Mesothelial cell of epicardium (in vitro differentiated cells): ENCODE measurements around the gene ZNF519. TPM values are rescaled to one million over a fixed set of nuclear protein-coding genes. Genes with fewer than 3 reads are reported as not detected.
"Not testable (repeated sequence)": the region's sequence is repeated elsewhere in the genome, so short reads cannot be mapped to it uniquely, and the experiment has no call there.

ENCODE experiments used
- DNase-seq, 2 experiments: peaks; one replicate each; pipeline ENCODE4 v3.0.0; 2021; ENCODE audit warnings: low spot score in 2 of 2; ENCODE audit not compliant: unreplicated experiment in 2 of 2
- H3K27ac Mint-ChIP-seq: 2 replicates; pipeline ENCODE4 v1.8.0; 2021; ENCODE audit warnings: mixed read lengths
- H3K27me3 Mint-ChIP-seq: 2 replicates; pipeline ENCODE4 v1.8.0; 2021; ENCODE audit warnings: low read depth, mixed read lengths
- H3K36me3 Mint-ChIP-seq: 2 replicates; pipeline ENCODE4 v1.8.0; 2021; ENCODE audit warnings: mixed read lengths
- H3K4me1 Mint-ChIP-seq: 2 replicates; pipeline ENCODE4 v1.8.0; 2021; ENCODE audit warnings: mixed read lengths
- H3K4me3 Mint-ChIP-seq: 2 replicates; pipeline ENCODE4 v1.8.0; 2021; ENCODE audit warnings: mild to moderate bottlenecking, moderate library complexity, mixed read lengths
- H3K9me3 Mint-ChIP-seq: 2 replicates; pipeline ENCODE4 v1.8.0; 2021; ENCODE audit warnings: mixed read lengths
- total RNA-seq: library from RNA; stranded (reverse); gene quantifications from 3 replicates; pipeline ENCODE4 v1.2.1, GENCODE V29; 2021
- TF ChIP-seq, protein P1 (sequence below): fragments of 200-600 bp; sonication (generic); IDR thresholded peaks from one replicate; pipeline ENCODE4 v1.5.0; 2021; ENCODE audit warnings: antibody characterized with exemption; ENCODE audit not compliant: unreplicated experiment

The ZNF519 gene
- total RNA-seq, 1 donor from 2014 or later: 24.0 TPM

DNA sequence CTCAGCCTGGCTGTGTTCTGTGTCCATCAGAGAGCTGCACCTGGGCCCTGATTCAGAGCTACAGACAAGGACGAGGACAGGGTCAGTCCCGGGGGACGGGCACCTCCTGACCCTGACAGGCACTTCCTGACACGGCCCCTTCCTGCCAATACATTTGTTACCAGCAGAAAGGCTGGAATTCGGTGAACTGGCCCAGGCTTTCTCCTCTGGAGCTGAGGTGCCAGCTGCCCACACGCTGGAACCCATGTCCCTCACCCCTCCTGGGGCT, 12.3 kb upstream of the ZNF519 start:
- TF ChIP-seq, protein P1, sequence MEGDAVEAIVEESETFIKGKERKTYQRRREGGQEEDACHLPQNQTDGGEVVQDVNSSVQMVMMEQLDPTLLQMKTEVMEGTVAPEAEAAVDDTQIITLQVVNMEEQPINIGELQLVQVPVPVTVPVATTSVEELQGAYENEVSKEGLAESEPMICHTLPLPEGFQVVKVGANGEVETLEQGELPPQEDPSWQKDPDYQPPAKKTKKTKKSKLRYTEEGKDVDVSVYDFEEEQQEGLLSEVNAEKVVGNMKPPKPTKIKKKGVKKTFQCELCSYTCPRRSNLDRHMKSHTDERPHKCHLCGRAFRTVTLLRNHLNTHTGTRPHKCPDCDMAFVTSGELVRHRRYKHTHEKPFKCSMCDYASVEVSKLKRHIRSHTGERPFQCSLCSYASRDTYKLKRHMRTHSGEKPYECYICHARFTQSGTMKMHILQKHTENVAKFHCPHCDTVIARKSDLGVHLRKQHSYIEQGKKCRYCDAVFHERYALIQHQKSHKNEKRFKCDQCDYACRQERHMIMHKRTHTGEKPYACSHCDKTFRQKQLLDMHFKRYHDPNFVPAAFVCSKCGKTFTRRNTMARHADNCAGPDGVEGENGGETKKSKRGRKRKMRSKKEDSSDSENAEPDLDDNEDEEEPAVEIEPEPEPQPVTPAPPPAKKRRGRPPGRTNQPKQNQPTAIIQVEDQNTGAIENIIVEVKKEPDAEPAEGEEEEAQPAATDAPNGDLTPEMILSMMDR: no peak
- Mint-ChIP-seq H3K9me3 (peaks cover 12% of the 10 kb centered on the region), H3K4me1 (no peaks in the 10 kb centered on the region), H3K27me3 (no peaks in the 10 kb centered on the region), H3K36me3 (no peaks in the 10 kb centered on the region), H3K4me3 (no peak overlapping the region), H3K27ac (no peak overlapping the region)
- DNase-seq: no peak

DNA sequence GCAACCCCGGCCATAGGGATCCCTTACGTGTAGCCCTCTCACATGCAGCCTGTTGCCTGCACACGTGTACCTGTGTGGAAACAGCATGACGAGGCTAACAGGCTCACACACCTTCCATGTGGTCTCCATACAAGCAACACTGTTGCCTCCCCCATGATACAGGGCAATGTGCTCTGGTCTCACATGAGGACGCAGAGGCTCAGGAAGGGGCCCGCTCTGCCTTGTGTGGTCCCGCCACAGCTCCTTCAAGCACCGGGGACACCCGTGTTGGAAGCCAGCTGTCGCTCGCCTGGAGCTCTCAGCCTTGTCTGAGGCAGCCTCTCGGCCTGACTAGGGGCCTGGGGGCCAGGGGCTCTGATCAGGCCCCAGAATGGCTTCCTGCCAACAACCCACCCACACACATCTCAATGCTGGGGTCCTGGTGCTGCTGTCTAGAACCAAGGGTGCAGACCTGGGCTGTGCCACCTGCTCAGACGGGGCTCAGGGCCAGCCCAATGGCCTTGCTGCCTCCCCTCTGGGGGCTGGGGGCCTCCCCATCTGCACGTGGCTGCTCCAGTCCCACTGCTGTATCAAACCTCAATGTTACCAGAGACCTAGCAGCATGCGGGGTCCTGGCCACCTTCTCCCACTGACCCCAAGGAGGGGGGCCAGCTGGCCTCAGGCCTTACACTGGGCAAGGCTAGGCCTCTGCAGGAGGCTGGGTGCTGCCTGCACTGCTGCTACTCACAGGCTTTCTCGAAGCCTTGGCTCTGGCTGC, 11.8 kb upstream of the ZNF519 start:
- H3K36me3 Mint-ChIP-seq, H3K4me3 Mint-ChIP-seq, H3K27me3 Mint-ChIP-seq, H3K9me3 Mint-ChIP-seq, H3K27ac Mint-ChIP-seq, H3K4me1 Mint-ChIP-seq, DNase-seq: not testable (repeated sequence)

DNA sequence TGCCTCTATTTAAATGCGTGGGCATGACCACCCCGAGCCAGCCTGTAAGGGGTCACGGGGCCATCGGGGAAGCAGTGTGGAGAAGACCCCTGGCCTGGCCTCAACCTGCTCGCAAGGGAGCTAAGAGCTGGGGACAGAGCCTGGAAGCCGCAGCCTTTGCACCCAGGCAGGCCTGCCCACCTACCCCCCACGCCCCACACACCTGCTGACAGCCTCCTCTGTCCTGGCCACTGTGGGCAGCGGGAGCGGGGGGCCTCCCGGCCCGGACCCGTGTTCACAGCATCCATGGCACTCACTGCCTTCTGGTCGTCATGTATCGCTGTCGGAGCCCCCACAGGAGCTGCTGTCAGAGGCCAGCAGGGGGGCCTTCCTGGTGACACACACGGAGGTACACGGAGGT, 11.2 kb upstream of the ZNF519 start:
- not testable (repeated sequence) for DNase-seq, H3K36me3 Mint-ChIP-seq, H3K4me1 Mint-ChIP-seq, H3K9me3 Mint-ChIP-seq, H3K27ac Mint-ChIP-seq, H3K4me3 Mint-ChIP-seq, H3K27me3 Mint-ChIP-seq

DNA sequence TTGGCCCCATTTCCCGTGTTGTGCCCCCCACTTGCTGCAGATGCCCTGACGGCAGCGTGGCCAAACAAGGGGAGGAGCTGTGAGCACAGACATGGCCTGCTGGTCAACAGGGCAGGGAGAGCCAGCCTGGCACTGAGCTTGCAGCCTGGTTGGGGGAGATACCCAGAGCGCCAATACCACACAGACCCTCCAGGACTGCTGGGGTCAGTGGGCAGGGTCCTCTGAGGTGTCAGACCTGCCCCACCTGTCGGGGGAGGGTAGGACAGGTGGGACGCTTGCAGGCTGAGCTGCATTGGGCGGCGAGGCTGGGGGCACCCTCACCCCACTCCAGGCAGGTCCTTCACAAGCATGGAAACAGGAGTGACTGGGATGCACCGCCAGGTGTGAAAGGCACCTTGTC, 9.9 kb upstream of the ZNF519 start:
- not testable (repeated sequence) for H3K4me1 Mint-ChIP-seq, H3K36me3 Mint-ChIP-seq, H3K27me3 Mint-ChIP-seq, H3K4me3 Mint-ChIP-seq, DNase-seq, H3K27ac Mint-ChIP-seq
- peaks cover 11% of the 10 kb centered on the region for H3K9me3 Mint-ChIP-seq

DNA sequence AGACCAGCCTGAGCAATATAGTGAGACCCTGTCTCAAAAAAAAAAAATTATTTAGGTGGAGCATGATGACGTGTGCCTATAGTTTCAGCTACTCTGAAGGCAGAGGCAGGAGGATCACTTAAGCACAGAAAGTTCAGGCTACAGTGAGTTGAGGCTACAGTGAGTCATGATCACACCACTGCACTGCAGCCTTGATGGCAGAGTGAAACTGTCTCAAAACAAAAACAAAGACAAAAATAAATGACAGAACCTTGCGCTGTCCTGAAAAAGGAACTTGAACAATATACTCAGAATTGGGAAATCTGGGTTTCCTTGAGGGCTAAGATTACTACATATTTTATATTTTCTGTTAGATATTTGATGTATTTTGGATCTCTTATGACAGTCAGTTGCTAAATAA, 7.3 kb upstream of the ZNF519 start:
- not testable (repeated sequence) for DNase-seq, H3K36me3 Mint-ChIP-seq, H3K4me1 Mint-ChIP-seq, H3K27me3 Mint-ChIP-seq, H3K27ac Mint-ChIP-seq, H3K9me3 Mint-ChIP-seq, H3K4me3 Mint-ChIP-seq

DNA sequence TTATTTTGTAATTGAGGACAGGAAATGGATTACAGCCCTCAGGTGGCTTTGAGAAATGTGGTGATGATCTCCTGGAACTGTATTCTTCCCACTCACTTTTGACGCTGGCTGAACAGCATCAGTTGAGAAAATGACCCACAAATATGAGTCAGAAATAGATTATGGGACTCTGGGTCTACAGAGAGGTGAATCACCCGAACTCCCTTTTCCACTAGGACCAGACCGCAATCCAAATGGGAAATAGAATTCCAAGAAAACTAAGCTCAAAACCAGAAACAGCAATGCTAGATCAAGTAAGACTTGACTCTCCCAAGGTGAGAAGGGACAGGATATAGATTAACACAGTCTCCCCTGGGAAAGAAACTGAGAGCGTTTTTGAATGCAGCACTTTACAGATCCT, 5.7 kb upstream of the ZNF519 start:
- not testable (repeated sequence) for H3K9me3 Mint-ChIP-seq, H3K36me3 Mint-ChIP-seq, H3K27ac Mint-ChIP-seq, DNase-seq, H3K27me3 Mint-ChIP-seq, H3K4me3 Mint-ChIP-seq, H3K4me1 Mint-ChIP-seq

DNA sequence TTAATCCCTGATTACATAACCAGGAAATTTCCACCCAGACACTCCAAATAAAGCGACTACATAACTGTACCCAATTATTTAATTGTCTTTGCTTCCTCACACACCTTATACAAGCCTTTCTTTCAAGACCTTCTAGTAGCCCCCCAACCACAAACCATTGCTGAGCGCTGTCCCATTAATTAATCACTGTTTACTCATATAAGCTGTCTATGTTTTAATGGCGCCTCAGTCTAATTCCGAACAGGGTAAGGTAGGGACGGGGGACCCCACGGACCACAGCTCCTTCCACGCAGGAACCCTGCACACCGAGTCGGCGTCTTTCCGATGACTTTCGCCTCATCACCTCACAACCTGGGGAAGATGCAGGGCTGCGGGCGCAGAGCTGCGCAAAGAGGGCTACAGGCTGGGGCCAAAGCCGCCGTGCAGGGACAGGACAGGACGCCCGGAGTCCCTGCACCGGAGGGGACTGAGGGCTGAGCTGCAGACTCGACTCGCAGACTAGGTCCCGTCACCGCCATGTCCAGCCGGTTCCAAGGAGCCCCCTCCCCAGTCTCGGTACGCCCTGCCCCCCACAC, 452 bp downstream of the ZNF519 start:
- H3K36me3 Mint-ChIP-seq, H3K27me3 Mint-ChIP-seq, DNase-seq, H3K4me1 Mint-ChIP-seq, H3K9me3 Mint-ChIP-seq: not testable (repeated sequence)
- H3K27ac Mint-ChIP-seq: peak overlapping the region; percentile 97
- H3K4me3 Mint-ChIP-seq: peak overlapping the region; percentile 95

DNA sequence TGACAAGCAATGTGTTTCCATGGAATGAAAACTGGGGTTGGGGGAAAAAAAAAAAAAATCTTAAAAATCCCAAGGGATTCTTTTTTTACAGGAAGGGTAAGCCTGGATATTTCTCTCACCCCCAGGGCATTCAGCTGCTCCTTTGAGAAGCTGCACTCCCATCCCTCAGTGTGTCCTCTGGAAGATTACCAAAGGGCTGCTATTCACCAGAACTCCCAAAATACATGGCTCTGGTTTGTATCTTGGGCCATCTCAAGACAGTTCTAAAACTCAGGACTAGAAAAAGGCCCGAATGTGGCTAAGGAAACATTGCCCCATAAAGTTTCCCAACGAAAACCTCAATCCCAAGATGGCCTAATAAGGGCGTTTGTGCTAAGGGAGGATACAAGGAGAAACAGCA, 1.4 kb downstream of the ZNF519 start:
- DNase-seq, H3K9me3 Mint-ChIP-seq, H3K27me3 Mint-ChIP-seq, H3K27ac Mint-ChIP-seq, H3K36me3 Mint-ChIP-seq, H3K4me1 Mint-ChIP-seq: not testable (repeated sequence)
- H3K4me3 Mint-ChIP-seq: peak overlapping the region; percentile 95

DNA sequence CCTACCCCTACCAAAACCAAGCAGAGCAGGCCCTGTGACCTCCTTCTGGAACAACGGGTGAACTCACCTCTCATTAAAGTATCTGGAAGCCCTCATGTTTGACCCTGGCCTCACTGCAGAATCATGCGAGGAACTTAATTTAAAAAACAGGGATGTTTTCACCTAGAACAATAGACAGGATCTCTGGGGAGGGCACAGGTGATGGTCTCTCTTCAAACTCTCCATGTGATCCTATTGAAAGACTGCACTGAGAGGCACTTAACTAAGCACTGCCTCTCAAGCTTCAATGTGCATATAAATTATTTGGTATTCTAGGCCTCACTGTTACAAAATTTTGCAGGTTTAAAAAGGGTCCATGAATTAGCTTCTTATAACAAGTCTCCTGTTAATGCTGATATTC, 7.5 kb downstream of the ZNF519 start:
- peaks cover 2% of the 10 kb centered on the region for H3K36me3 Mint-ChIP-seq
- no peak for DNase-seq
- H3K9me3 Mint-ChIP-seq: no peaks in the 10 kb centered on the region
- H3K4me1 Mint-ChIP-seq: no peaks in the 10 kb centered on the region
- H3K4me3 Mint-ChIP-seq: no peak overlapping the region
- TF ChIP-seq, protein P1: no peak
- no peak overlapping the region for H3K27ac Mint-ChIP-seq
- no peaks in the 10 kb centered on the region for H3K27me3 Mint-ChIP-seq
